Measurements from ENCODE around the gene DAPK2.

DAPK2 gene

GRCh38 chr15:63970621-63971426 lies 75.5 kb downstream of the DAPK2 start:
- peak overlapping the region; percentile 88 for H3K4me2 ChIP-seq
- H3K27ac ChIP-seq, result peak overlapping the region; percentile 88
- H3K9ac ChIP-seq, result peak overlapping the region; percentile 41

DNA sequence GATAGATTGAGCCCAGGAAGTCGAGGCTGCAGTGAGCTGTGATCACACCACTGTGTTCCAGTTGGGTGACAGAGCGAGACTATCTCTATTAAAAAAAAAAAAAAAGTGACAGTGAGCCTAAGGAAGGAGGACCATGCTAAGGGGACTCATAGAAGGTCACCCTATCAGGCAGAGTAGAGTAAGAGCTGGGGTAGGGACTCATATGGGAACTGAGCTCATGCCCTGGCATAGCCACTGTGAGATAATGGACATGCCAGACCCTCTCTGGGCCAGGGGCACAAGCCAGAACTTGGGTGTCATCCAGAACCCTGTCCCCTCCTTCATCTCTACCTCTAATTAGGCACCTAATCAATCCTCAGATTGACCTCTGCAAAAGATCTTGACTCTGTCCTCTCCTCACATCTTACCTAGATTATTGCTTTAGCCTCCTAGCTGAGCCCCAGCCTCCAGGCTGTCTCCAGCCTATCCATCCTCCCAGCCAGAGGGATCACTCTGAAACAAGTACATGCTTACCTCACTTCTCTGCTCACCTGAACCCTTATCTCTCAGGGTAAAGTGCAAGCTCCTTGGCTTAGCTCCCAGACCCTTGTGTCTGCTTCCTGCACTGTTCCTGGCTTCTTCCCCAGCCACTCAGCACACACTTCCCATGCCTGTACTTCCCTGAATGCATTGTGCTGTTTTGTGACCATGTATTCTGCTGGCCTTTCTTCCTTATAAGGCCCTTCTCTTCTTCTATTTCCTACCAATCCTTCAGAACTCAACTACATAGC lies 76.4 kb downstream of the DAPK2 start:
- no peak overlapping the region for H3K9ac ChIP-seq

More at GRCh38 chr15:63970621-63971426, 75.5 kb downstream of the DAPK2 start:
- Histone ChIP-seq H2AFZ (ENCODE audit: low read depth) (peak overlapping the region; percentile 77), H3K4me1 (ENCODE audit: low read depth, poor library complexity, severe bottlenecking) (peaks cover 31% of the 10 kb centered on the region), H3K27me3 (ENCODE audit: insufficient read depth, low read depth) (no peaks in the 10 kb centered on the region), H3K79me2 (ENCODE audit: insufficient read depth, low read depth) (no peaks in the 10 kb centered on the region), H3K36me3 (ENCODE audit: insufficient read depth) (no peaks in the 10 kb centered on the region), H3K4me3 (IDR thresholded peaks at IDR 0.05; ENCODE audit: insufficient read depth, low read depth, low read length) (no peak overlapping the region), H4K20me1 (ENCODE audit: insufficient read depth) (no peaks in the 10 kb centered on the region)
- TF ChIP-seq, protein P1, sequence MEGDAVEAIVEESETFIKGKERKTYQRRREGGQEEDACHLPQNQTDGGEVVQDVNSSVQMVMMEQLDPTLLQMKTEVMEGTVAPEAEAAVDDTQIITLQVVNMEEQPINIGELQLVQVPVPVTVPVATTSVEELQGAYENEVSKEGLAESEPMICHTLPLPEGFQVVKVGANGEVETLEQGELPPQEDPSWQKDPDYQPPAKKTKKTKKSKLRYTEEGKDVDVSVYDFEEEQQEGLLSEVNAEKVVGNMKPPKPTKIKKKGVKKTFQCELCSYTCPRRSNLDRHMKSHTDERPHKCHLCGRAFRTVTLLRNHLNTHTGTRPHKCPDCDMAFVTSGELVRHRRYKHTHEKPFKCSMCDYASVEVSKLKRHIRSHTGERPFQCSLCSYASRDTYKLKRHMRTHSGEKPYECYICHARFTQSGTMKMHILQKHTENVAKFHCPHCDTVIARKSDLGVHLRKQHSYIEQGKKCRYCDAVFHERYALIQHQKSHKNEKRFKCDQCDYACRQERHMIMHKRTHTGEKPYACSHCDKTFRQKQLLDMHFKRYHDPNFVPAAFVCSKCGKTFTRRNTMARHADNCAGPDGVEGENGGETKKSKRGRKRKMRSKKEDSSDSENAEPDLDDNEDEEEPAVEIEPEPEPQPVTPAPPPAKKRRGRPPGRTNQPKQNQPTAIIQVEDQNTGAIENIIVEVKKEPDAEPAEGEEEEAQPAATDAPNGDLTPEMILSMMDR (conservative IDR thresholded peaks at IDR 0.05; ENCODE audit: low read depth, low read length), result no peak

DNA sequence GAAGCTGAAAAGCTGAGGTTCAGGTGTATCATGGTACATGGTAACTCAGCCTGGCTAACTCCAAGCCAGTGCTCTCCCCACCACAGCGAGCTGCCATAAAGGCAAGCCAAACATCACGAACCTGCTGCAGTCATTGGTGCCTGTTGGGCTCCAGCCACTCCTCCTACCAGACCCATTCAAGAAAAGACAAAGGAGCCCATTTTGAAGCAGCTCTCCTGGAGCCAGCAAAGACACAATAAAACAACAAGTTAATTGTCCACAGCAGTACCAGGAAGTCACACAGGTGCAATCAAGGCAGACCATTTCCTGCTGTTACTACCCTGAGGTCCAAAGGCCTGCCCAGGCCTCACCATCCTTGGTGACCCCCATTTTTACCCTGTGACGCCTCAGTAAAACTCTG lies 77.6 kb downstream of the DAPK2 start:
- H3K4me1 ChIP-seq (ENCODE audit: low read depth, poor library complexity, severe bottlenecking), result peaks cover 31% of the 10 kb centered on the region
- H3K27me3 ChIP-seq (ENCODE audit: insufficient read depth, low read depth), result no peaks in the 10 kb centered on the region
- no peaks in the 10 kb centered on the region for H4K20me1 ChIP-seq (ENCODE audit: insufficient read depth)
- TF ChIP-seq, protein P1 (conservative IDR thresholded peaks at IDR 0.05; ENCODE audit: low read depth, low read length), result no peak
- no peaks in the 10 kb centered on the region for H3K36me3 ChIP-seq (ENCODE audit: insufficient read depth)
- H3K27ac ChIP-seq, result no peak overlapping the region
- no peak overlapping the region for H3K4me3 ChIP-seq (IDR thresholded peaks at IDR 0.05; ENCODE audit: insufficient read depth, low read depth, low read length)
- no peak overlapping the region for H3K4me2 ChIP-seq
- H3K9ac ChIP-seq, result no peak overlapping the region
- no peak overlapping the region for H2AFZ ChIP-seq (ENCODE audit: low read depth)
- no peaks in the 10 kb centered on the region for H3K79me2 ChIP-seq (ENCODE audit: insufficient read depth, low read depth)

More for the DNA sequence above, 76.4 kb downstream of the DAPK2 start:
- Histone ChIP-seq H2AFZ (ENCODE audit: low read depth) (no peak overlapping the region), H3K36me3 (ENCODE audit: insufficient read depth) (no peaks in the 10 kb centered on the region), H3K4me1 (ENCODE audit: low read depth, poor library complexity, severe bottlenecking) (peaks cover 31% of the 10 kb centered on the region), H3K4me2 (peak overlapping the region; percentile 88), H3K79me2 (ENCODE audit: insufficient read depth, low read depth) (no peaks in the 10 kb centered on the region), H4K20me1 (ENCODE audit: insufficient read depth) (no peaks in the 10 kb centered on the region), H3K27ac (peak overlapping the region; percentile 88), H3K4me3 (IDR thresholded peaks at IDR 0.05; ENCODE audit: insufficient read depth, low read depth, low read length) (no peak overlapping the region), H3K27me3 (ENCODE audit: insufficient read depth, low read depth) (no peaks in the 10 kb centered on the region)
- TF ChIP-seq, protein P1 (conservative IDR thresholded peaks at IDR 0.05; ENCODE audit: low read depth, low read length), result no peak

GRCh38 chr15:63968122-63968524 lies 78.2 kb downstream of the DAPK2 start:
- no peak overlapping the region for H3K4me3 ChIP-seq (IDR thresholded peaks at IDR 0.05; ENCODE audit: insufficient read depth, low read depth, low read length)
- H4K20me1 ChIP-seq (ENCODE audit: insufficient read depth), result no peaks in the 10 kb centered on the region
- H3K9ac ChIP-seq, result no peak overlapping the region
- H3K4me2 ChIP-seq, result no peak overlapping the region
- no peaks in the 10 kb centered on the region for H3K79me2 ChIP-seq (ENCODE audit: insufficient read depth, low read depth)
- H3K27ac ChIP-seq, result no peak overlapping the region
- no peaks in the 10 kb centered on the region for H3K36me3 ChIP-seq (ENCODE audit: insufficient read depth)
- H3K4me1 ChIP-seq (ENCODE audit: low read depth, poor library complexity, severe bottlenecking), result peaks cover 31% of the 10 kb centered on the region
- H2AFZ ChIP-seq (ENCODE audit: low read depth), result no peak overlapping the region
- TF ChIP-seq, protein P1 (conservative IDR thresholded peaks at IDR 0.05; ENCODE audit: low read depth, low read length), result no peak
- no peaks in the 10 kb centered on the region for H3K27me3 ChIP-seq (ENCODE audit: insufficient read depth, low read depth)

Data from KMS-11 (cell line).